ENCODE measurements around the gene CENPU.
"Not testable (repeated sequence)": the region's sequence is repeated elsewhere in the genome, so short reads cannot be mapped to it uniquely, and the experiment has no call there.

CENPU gene

GRCh38 chr4:184660978-184661377, 72.9 kb downstream of the CENPU start:
- no peak for DNase-seq

DNA sequence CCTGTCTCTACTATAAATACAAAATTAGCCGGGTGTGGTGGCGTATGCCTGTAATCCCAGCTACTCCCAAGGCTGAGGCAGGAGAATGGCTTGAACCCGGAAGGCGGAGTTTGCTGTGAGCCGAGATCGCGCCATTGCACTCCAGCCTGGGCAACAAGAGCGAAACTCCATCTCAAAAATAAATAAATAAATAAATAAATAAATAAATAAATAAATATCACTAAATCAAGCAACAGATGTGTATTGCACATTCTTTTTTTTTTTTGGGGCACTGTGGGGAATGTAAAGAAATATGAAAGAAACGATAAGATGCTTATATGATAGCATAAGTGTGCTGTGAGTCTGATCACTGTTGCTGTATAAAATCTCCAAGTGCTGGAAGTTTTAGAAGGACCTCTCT, 76.1 kb downstream of the CENPU start:
- not testable (repeated sequence) for DNase-seq

DNA sequence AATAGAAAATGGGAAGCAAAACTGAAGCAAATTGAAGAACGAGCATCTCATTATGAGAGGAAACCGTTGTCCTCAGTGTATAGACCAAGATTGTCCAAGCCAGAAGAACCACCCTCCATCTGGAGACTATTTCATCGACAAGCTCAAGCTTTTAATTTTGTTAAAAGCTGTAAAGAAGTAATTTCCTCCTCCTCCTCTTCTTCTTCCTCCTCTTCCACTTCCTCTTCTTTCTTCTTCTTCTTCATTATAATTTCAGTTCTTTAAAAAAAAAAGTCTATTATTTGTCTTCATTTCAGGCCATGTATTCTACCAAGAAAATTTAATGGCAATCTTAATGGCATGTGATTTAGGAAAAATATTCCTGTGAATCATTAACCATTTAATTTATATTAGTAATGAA, 76.8 kb downstream of the CENPU start:
- no peak for DNase-seq

DNA sequence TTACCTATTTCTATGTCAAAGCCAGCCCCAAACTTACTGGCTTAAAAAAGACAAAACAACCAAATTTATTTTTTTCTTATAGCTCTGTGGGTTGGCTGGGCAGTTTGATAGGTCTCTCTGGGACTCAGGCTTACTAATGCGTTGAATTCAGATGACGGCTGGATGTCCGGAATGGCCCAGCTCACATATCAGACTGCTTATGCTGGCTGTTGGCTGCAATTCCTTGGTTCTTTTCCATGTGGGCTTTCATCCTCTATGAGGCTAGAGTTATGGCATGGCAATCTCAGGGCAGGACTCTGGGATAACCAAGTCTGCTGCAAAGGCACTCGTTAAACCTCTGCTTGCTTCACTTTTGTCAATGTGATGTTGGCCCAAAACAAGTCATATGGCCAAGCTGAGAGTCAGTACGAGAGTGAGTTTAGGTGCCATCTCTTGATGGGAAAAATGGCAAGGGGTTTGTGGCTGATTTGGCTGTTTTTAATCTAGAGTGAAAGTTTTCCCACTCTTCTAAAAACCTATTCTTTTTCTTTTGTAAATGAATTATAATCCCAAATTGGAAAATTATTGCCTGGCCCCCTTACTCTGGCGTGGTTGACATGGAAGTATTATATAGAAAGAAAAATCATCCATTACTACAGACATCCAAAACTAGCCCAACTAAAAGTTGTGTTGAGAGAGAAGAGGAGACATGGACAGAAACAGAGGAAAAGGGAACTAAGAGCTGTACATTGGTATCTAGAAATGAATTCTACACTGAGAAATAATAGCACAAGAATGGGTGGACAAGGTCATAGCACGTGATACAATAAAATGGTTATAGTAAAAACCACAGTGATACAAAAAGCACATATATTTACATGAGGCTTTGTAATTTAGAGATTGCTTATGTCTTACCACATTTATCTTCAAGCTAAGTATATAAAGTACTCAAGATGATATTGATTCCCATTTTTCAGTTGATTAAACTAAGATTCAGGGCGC, 77.7 kb downstream of the CENPU start:
- DNase-seq: no peak

DNA sequence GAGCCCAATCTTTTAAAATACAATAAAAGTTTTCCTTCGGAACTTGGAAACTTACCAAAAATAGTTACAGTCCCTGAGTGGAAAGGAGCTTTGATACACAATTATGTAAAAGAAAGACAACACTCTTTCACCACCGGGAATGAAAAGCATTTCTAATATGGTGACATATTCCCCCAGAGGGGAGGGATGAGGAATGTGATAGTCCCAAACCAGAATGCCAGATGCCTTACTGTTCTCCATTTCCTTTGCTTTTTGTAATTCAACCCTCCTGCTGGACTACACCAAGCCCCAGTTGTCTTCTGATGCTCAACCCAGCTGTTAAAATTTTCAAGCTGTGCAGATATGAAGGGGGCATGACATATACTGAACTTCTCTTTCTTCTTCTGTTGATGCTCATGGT, 80.2 kb downstream of the CENPU start:
- DNase-seq: no peak

DNA sequence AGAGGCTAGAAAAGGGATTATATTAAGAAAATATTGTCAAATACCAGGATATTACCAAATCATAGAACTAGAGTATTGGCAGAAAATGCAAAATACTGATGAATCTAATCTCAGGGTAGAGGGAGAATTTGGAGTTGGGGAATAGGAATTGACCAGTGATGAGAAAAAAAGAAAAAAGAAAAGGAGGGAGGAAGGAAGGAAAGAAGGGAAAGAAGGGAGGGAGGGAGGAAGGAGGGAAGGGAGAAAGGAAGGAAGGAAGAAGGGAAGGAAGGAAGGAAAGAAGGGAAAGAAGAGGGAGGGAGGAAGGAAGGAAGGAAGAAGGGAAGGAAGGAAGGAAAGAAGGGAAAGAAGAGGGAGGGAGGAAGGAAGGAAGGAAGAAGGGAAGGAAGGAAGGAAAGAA, 81.2 kb downstream of the CENPU start:
- not testable (repeated sequence) for DNase-seq

DNA sequence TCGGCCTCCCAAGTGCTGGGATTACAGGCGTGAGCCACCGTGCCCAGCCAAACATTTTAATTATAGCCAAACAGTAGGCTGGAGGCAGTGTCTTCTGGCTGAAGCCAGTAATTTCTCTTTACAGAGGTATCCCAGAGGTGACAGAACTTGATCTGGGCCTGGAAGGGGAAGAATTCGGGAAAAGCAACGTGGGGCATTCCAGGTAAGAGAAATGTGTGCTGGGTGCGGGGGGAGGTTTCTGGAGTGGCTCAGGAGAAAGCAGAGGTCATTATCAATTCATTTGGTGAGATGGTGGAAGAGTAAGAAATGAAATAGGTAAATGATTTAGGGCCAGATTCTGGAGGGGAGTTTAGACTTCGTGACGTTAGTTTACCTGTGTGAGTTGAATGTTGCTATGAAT, 82.0 kb downstream of the CENPU start:
- no peak for DNase-seq

DNA sequence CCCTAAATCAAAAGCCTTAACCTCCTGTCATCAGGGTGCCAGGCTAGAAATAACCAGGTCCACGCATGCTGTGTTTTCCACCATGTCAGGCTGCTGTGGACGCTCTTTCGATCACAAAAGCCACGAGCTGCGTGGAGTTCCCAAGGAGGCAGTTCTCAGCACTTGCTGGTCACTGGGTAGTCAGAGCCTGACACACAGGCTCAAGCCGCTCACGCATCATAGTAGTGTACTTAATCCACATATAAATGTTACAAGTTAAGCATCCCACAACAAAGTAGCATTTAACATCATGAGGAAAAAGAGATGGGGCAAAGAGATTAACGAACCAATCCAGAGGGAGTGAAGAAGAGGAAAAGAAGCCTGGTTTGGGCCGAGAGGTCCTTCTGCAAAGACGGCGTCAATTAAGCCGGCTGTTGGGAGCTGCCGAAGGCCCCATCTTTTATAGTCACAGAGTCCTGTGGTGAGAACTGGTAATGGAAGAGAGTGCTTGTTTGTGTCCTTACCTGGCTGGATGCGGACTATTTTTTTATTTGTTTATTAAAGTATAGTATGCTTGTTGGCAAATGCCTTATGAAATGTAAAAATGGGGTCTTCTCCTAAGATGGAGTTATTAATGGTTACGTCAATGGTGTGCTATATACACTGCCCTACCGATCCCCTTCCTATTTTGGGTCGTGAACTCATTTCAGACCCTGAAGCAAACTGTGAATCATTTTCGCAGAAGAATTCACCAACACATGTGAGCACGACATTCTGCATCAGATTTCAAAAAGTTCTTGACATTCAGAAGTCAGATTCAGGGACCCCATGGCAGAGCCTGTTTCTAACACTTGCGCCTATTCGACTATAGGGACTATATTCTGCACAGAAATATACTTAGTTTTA, 83.7 kb downstream of the CENPU start:
- DNase-seq: no peak

DNA sequence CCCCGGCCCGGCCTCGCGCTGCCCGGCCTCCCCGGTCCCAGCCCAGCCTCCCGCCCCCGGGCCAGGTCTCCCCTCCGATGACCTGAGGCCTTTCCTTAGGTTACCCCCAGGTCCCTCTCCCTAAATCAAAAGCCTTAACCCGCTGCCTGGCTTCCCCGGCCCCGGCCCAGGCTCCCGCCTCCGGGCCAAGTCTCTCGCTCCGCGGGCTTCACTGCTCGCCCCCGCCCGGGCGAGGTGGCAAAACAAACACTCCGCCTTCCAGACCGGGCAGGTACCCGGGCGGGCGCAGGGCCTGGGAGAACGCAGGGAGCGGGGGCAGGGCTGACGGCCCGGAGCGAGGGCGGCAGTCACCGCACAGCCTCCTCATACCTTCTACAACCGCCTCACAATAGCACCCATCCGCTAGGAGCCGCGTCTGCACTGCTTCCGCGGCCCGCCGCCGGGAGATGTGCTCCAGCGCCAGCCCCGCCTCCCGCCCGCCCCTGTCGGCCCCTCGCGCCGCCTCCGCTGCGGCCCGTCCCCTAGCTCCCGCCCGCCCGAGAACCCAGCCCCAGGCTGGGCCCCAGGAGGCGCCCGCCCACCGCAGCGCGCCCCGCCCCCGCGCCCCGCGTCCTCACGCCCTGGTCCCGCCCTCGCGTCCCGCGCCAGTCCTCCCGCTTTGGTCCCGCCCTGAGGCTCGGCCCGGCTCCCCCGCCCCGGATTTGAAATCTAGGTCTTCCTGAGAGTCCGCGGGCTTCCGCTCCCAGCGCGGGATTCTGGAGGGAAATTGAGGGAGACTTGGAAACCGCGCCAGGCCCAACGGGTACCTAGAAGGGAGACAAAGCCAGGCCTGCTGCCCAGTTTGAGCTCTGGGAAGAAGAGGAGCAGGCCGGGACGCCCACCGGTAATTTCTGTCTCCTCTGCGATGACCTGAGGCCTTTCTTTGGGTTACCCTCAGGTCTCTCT, 84.6 kb downstream of the CENPU start, which contains the start of the genes CASP3 and PRIMPOL:
TSS of gene CASP3 (minus strand) at position 422 of the 945 bp plus-strand sequence. CDS start 10,994 bp downstream, outside the sequence.
TSS of gene PRIMPOL (plus strand) at position 713 of the 945 bp plus-strand sequence. CDS start 7,403 bp downstream, outside the sequence.
- DNase-seq: peak; percentile 97

DNA sequence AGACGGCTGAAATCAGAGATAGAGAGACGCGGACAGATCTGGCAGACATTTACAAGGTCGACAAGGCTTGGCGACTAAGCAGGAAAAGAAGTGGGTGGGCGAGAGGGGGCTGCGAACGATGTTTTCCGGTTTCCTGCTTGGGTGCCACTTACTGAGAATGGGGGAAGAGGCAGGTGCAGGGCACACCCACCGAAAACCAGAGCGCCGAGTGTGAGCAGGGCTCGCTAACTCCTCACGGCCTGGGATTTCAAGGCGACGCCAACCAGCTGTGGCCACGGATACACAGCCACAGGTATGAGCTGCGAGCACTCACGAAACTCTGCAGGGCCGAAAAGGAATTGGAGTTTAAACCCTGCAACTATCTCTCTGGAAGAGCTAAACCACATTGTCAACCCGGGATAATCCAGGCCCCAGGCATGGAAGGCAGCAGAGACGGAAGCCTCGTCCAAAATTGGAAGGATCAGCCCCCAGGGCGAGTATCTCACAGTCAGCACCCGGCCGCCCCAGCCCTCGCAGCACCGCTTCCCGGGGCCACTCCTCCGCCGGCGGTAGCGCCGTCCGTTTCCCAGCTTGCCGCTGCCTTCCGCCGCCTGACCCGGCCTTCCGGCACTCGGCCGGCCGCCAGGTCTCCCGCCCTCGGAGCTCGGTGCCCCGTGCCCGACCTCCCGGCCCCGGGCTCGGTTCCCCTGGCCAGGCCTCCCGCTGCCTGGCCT, 85.4 kb downstream of the CENPU start:
- peak; percentile 27 for DNase-seq

DNA sequence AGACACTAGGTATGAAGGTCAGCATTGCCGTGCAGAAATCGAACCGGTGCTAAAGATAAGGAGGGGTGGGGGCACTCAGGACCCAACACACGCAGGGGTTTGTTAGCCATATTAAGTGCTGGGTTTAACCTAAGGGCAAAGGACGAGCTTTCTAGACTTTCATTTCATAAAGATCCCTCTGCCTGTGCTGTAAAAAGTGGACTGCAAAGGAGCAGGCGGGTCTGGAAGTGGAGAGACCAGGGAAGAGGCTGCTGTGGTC, 85.9 kb downstream of the CENPU start:
- DNase-seq: no peak

DNA sequence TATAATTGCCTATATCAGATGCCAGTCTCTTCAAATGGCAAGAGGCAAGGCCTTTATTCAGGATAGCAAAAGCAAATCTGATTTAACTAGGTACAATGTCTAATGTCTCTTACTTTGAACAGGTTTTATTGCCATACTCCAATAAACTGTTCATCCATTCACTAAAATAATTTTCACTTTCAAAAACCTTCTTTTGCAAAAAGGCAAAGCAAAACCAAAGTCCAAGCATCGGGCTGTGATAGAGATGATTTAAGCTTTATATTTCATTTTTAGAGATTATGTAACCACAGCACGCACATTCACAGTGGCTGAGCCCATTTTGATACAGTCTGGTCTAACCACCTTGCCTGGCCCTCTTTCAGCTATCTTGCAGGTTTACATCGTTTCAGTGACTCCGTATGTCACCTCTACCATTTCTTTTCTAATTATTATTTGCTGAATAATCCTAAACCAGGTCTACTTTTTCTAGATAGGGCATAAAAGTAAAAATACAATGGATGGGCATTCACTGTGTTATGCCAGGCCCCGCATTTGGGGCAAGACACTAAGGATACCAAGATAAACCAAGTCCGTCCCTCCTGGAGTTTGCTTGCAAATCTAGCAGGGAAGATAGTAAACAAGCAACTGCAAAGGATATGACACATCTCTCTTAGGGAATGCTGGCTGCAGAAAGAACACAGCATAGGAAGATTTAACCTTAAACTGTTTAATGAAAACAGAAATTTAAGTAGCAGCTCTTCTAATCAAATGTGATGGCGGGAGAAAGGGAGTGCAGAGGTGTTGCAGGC, 86.4 kb downstream of the CENPU start:
- no peak for DNase-seq

GRCh38 chr4:184645904-184646610, 87.8 kb downstream of the CENPU start:
- DNase-seq: no peak

GRCh38 chr4:184644553-184645307, 89.2 kb downstream of the CENPU start:
- DNase-seq: no peak

All from activated effector memory CD4-positive, alpha-beta T cell treated with Interleukin-2 at 50 U/mL for 16 hours (primary cell).